Upper lobe of right lung (tissue), 1 donor: ENCODE data around the gene GLYATL2. TPM values are rescaled to one million over a fixed set of nuclear protein-coding genes. Genes with fewer than 3 reads are reported as not detected.

ENCODE experiments used
- ATAC-seq: fragments of 200-7000 bp; cut with Tn5 transposase; one replicate; pipeline ENCODE4 v1.9.1; 2020; ENCODE audit warnings: mild to moderate bottlenecking, moderate library complexity
- DNase-seq: peaks from one replicate; pipeline ENCODE4 v3.0.0-alpha.2; 2020
- H3K27ac ChIP-seq: fragments of 200-600 bp; one replicate; pipeline ENCODE4 v1.8.0; 2022
- H3K27me3 ChIP-seq: fragments of 200-600 bp; one replicate; pipeline ENCODE4 v1.8.0; 2022; ENCODE audit warnings: mild to moderate bottlenecking
- H3K36me3 ChIP-seq: fragments of 200-600 bp; one replicate; pipeline ENCODE4 v1.8.0; 2022
- H3K4me1 ChIP-seq: fragments of 200-600 bp; one replicate; pipeline ENCODE4 v1.8.0; 2022
- H3K4me3 ChIP-seq: fragments of 200-600 bp; one replicate; pipeline ENCODE4 v1.8.0; 2022; ENCODE audit warnings: mild to moderate bottlenecking
- H3K9me3 ChIP-seq: fragments of 200-600 bp; one replicate; pipeline ENCODE4 v1.8.0; 2022
- intact Hi-C: fragments of 100-400 bp; cut with DNase I; formaldehyde crosslinking; loops from one replicate; pipeline ENCODE4 v1.11.0; 2022
- long read RNA-seq: library from polyadenylated mRNA; unstranded; transcript quantifications from one replicate; pipeline ENCODE4 v2.0.0, GENCODE V29; 2021
- total RNA-seq: library from RNA; stranded (reverse); fragmentation: NEBNext Ultra II Directional; extraction: Animal tissue kit (Norgen Biotek cat#: 25700); gene quantifications from one replicate; pipeline ENCODE4 v1.2.1, GENCODE V29; 2021
- TF ChIP-seq, protein P1 (sequence below): fragments of 200-600 bp; IDR thresholded peaks from one replicate; pipeline ENCODE4 v1.8.0; 2022; ENCODE audit warnings: antibody characterized with exemption
- donor health status: DM: no; HTN: yes; CAD: no; lungs with severe emphysema.

GLYATL2 gene
- total RNA-seq: not detected
- long read RNA-seq: 0 reads

GRCh38 chr11:58844361-58845005 lies at the start of gene GLYATL2:
TSS of gene GLYATL2 (minus strand) at chr11:58844704. CDS start at chr11:58839612, 5,092 bp downstream.
- intact Hi-C loops: no loop called here
- H3K4me1 ChIP-seq: no peaks in the 10 kb centered on the region
- ATAC-seq (no peak), DNase-seq (no peak)
- no peaks in the 10 kb centered on the region for H3K27me3 ChIP-seq
- H3K27ac ChIP-seq: no peak within 1 kb of the TSS
- H3K36me3 ChIP-seq: no peaks in the 10 kb centered on the region
- TF ChIP-seq, protein P1, sequence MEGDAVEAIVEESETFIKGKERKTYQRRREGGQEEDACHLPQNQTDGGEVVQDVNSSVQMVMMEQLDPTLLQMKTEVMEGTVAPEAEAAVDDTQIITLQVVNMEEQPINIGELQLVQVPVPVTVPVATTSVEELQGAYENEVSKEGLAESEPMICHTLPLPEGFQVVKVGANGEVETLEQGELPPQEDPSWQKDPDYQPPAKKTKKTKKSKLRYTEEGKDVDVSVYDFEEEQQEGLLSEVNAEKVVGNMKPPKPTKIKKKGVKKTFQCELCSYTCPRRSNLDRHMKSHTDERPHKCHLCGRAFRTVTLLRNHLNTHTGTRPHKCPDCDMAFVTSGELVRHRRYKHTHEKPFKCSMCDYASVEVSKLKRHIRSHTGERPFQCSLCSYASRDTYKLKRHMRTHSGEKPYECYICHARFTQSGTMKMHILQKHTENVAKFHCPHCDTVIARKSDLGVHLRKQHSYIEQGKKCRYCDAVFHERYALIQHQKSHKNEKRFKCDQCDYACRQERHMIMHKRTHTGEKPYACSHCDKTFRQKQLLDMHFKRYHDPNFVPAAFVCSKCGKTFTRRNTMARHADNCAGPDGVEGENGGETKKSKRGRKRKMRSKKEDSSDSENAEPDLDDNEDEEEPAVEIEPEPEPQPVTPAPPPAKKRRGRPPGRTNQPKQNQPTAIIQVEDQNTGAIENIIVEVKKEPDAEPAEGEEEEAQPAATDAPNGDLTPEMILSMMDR: no peak
- no peaks in the 10 kb centered on the region for H3K9me3 ChIP-seq
- no peak within 1 kb of the TSS for H3K4me3 ChIP-seq

DNA sequence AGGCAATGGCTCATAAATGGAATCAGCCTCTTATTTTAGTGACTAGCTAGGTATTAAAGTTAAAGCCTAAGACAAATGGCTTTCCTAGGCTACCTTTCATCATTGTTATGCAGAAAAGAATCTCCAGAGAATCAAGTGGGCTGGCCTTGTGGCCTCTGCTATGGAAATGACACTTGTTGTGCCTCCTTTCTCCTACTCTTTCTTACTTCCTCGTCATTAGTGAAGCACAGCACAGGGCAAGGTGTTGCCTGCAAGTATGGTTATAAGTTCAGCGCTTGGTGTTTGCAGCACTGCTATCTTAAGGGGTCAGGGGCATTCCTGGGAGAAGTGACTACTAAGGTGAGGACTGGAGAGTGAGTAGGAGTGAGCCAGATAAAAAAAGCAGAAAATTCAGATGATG lies 49.4 kb upstream of the GLYATL2 start:
- no peak for ATAC-seq
- H3K27me3 ChIP-seq: no peaks in the 10 kb centered on the region
- H3K27ac ChIP-seq: no peak overlapping the region
- TF ChIP-seq, protein P1: no peak
- no peaks in the 10 kb centered on the region for H3K36me3 ChIP-seq
- no peaks in the 10 kb centered on the region for H3K4me1 ChIP-seq
- intact Hi-C loops: no loop called here
- H3K4me3 ChIP-seq: no peak overlapping the region
- no peaks in the 10 kb centered on the region for H3K9me3 ChIP-seq
- no peak for DNase-seq

- Histone ChIP-seq H3K4me1 (no peaks in the 10 kb centered on the region), H3K36me3 (no peaks in the 10 kb centered on the region), H3K27me3 (no peaks in the 10 kb centered on the region), H3K4me3 (no peak overlapping the region), H3K27ac (no peak overlapping the region), H3K9me3 (no peaks in the 10 kb centered on the region)
- TF ChIP-seq, protein P1: no peak
- DNase-seq (no peak), ATAC-seq (no peak)
- intact Hi-C loops: no loop called here
Observed at GRCh38 chr11:58888579-58888978, 44.1 kb upstream of the GLYATL2 start.

DNA sequence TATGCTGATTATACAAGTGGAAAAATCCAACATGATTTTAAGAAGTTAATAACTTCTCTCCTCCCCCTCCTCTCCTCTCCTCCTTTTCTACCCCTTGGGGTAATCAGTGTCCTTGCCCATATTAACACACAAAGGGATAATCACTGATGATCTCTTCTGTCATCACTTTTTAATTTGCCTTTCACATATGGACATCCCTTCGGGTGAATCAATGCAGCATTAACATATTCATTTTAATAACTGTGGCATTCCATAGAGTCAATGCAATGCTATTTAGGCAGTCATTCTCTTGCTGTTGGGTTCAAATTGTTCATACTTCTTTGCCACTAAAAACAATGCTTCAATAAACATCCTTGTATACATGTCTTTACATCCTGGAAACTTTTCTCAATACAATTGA lies 42.9 kb upstream of the GLYATL2 start:
- H3K27me3 ChIP-seq: no peaks in the 10 kb centered on the region
- no peaks in the 10 kb centered on the region for H3K9me3 ChIP-seq
- ATAC-seq: no peak
- intact Hi-C loops: no loop called here
- no peaks in the 10 kb centered on the region for H3K36me3 ChIP-seq
- no peak for DNase-seq
- H3K4me1 ChIP-seq: no peaks in the 10 kb centered on the region
- TF ChIP-seq, protein P1: no peak
- no peak overlapping the region for H3K27ac ChIP-seq
- H3K4me3 ChIP-seq: no peak overlapping the region

DNA sequence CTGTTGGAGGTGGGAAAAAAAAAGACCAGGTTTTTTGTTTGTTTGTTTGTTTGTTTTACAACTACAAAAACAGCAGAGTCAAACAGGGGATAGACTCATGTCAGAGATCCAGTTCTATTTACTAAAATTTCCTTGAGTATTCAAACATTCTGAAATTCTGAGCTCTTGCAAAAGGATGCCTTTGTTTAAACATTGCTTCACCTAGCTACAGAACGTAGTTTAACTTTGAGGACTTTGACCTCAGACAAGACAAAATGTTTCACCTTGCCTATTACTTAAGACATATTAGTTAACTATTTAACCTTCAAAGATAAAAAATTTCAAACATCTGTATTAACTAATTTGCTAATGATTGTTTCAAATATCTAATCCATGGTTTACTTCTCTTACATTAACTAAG lies 36.1 kb upstream of the GLYATL2 start:
- no peaks in the 10 kb centered on the region for H3K36me3 ChIP-seq
- no peaks in the 10 kb centered on the region for H3K27me3 ChIP-seq
- no peak overlapping the region for H3K4me3 ChIP-seq
- TF ChIP-seq, protein P1: no peak
- DNase-seq (no peak), ATAC-seq (no peak)
- H3K4me1 ChIP-seq: no peaks in the 10 kb centered on the region
- intact Hi-C loops: no loop called here
- no peak overlapping the region for H3K27ac ChIP-seq
- no peaks in the 10 kb centered on the region for H3K9me3 ChIP-seq

DNA sequence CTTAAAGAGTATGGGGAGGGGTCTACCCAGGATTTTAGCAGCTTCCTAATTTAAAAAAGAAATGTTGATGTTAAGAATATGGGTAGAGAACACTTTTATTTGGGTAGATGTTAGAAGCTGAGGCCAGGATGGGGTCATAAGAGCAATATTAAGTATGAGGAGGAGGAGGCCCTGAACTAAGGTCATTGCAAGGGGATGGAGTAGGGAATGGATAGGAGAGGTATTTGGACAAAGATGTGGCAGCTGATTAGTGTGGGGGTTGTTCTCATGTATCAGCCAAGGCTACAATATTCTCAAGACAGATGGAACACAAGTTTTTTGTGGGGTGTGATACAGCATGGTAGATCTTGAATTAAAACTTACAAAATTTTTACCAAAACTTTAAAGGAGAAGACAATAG lies 35.7 kb upstream of the GLYATL2 start:
- TF ChIP-seq, protein P1: no peak
- H3K36me3 ChIP-seq: no peaks in the 10 kb centered on the region
- no peak overlapping the region for H3K27ac ChIP-seq
- no peaks in the 10 kb centered on the region for H3K27me3 ChIP-seq
- intact Hi-C loops: no loop called here
- ATAC-seq: no peak
- no peak for DNase-seq
- H3K4me1 ChIP-seq: no peaks in the 10 kb centered on the region
- no peaks in the 10 kb centered on the region for H3K9me3 ChIP-seq
- H3K4me3 ChIP-seq: no peak overlapping the region
